Gastrocnemius medialis (tissue), 4 donors: Measurements from ENCODE around the gene L1CAM. TPM values are rescaled to one million over a fixed set of nuclear protein-coding genes. Genes with fewer than 3 reads are reported as not detected.

ENCODE experiments used
- ATAC-seq, 2 donors: fragments of 150-250 bp; one replicate each; pipeline ENCODE4 v1.9.1; 2016
- DNase-seq, 2 donors: peaks; one replicate each; pipeline ENCODE4 v3.0.0-alpha.2; 2019
- H3K27ac ChIP-seq, 4 donors: fragments of 200-600 bp; sonication (generic); 1 replicate in 1 of 4; 2 replicates in 3 of 4; pipeline ENCODE4 v1.5.1; 2016 to 2018; ENCODE audit warnings: mild to moderate bottlenecking in 2 of 4, moderate library complexity in 1 of 4
- H3K27me3 ChIP-seq, 3 donors: fragments of 200-600 bp; sonication (generic) in 2 of 3; 1 replicate in 1 of 3; 2 replicates in 2 of 3; pipeline versions ENCODE4 v1.5.1 to v1.6.0; 2016 to 2019; ENCODE audit warnings: mild to moderate bottlenecking in 1 of 3, moderate library complexity in 1 of 3
- H3K36me3 ChIP-seq, 2 donors: fragments of 200-600 bp; sonication (generic) in 1 of 2; one replicate each; pipeline ENCODE4 v1.5.1; 2017 to 2018
- H3K4me1 ChIP-seq, 2 donors: fragments of 200-600 bp; sonication (generic) in 1 of 2; one replicate each; pipeline ENCODE4 v1.5.1; 2016 to 2017; ENCODE audit warnings: mild to moderate bottlenecking in 2 of 2
- H3K4me3 ChIP-seq, 4 donors: fragments of 200-600 bp; sonication (generic) in 3 of 4; 1 replicate in 1 of 4; 2 replicates in 3 of 4; pipeline ENCODE4 v1.5.1; 2016 to 2019; ENCODE audit warnings: mild to moderate bottlenecking in 2 of 4
- H3K9me3 ChIP-seq, 3 donors: fragments of 200-600 bp; sonication (generic) in 2 of 3; 1 replicate in 1 of 3; 2 replicates in 2 of 3; pipeline ENCODE4 v1.5.1; 2016 to 2019
- CTCF ChIP-seq, 5 experiments: fragments of 450-650 bp in 3 of 5; fragments of 200-600 bp in 2 of 5; sonication (generic) in 2 of 5; IDR thresholded peaks in 4 of 5; conservative IDR thresholded peaks in 1 of 5; 1 replicate in 4 of 5; 2 replicates in 1 of 5; pipeline ENCODE4 v1.5.1; 2016 to 2019; ENCODE audit warnings: antibody characterized with exemption in 5 of 5, mild to moderate bottlenecking in 3 of 5, moderate library complexity in 3 of 5
- POLR2A ChIP-seq, 2 donors: fragments of 450-650 bp; IDR thresholded peaks; one replicate each; pipeline ENCODE4 v1.6.1; 2017; ENCODE audit warnings: antibody characterized with exemption in 2 of 2, mild to moderate bottlenecking in 2 of 2, moderate library complexity in 2 of 2
- in situ Hi-C, 4 donors: fragments of 200-750 bp; cut with MboI; loops; one replicate each; pipeline versions ENCODE4 v1.15.0 to v1.8.0; 2017; ENCODE audit warnings: low sequenced_read_pairs in 4 of 4
- intact Hi-C: fragments of 100-400 bp; cut with DNase I; formaldehyde crosslinking; loops from one replicate; pipeline ENCODE4 v1.15.1; 2023; ENCODE audit warnings: low total_unique reads
- total RNA-seq, 4 donors: library from RNA; depleted of rRNA; stranded (reverse); fragments of >200 nt; gene quantifications; one replicate each; pipeline versions ENCODE4 v1.1.0 to v1.2.3, GENCODE V29; 2016

Gene L1CAM
- total RNA-seq, 4 donors from 2014 or later: 0.05 to 0.62 (median 0.48) TPM

DNA sequence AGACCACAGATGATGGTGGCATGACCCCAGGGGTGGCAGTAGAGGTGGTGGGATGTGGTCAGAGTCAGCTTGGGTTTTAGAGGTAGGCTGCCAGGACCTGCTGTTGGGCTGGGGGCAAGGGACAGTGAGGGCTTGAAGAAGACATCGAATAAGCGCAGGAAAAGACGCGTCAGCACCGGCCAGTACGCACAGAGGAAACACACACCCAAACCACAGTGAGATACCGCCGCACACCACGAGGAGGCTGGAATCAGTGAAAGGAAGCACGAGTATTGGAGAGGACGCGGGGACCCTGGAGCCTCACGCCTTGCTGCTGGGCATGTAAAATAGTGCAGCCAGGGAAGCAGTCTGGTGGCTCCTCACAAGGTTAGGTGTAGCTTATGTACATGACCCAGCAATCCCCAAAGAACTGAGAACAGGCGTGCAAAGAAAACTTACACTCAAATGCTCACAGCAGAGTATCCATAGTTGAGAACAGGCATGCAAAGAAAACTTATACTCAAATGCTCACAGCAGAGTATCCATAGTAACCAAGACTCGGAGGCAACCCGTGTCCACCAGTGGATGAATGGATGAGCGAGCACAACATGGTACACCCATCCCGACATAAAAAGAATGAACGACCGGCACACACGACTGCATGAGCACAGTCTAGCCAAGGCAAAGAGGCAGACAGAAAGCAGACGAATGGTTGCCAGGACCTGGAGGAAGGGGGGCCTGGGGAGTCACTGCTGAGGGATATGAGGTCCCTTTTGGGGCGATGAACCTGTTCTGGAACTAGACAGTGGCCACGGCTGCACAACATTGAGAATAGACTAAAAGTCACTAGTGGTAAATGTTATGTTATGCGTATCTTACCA, 68.9 kb downstream of the L1CAM start:
- DNase-seq (no peak), ATAC-seq (no peak)
- intact Hi-C loops: no loop called here
- no peaks in the 10 kb centered on the region for H3K9me3 ChIP-seq
- H3K27ac ChIP-seq: no peak overlapping the region
- TF ChIP-seq CTCF (IDR thresholded peaks at IDR 0.05 in 4 of 5, conservative IDR thresholded peaks at IDR 0.05 in 1 of 5) (no peak), POLR2A (IDR thresholded peaks at IDR 0.05) (no peak)
- H3K4me3 ChIP-seq: no peak overlapping the region
- H3K27me3 ChIP-seq: peaks cover 0 to 10% (median 8%) of the 10 kb centered on the region in 3 donors
- in situ Hi-C loops: no loop called here
- H3K4me1 ChIP-seq: no peaks in the 10 kb centered on the region
- H3K36me3 ChIP-seq: no peaks in the 10 kb centered on the region

DNA sequence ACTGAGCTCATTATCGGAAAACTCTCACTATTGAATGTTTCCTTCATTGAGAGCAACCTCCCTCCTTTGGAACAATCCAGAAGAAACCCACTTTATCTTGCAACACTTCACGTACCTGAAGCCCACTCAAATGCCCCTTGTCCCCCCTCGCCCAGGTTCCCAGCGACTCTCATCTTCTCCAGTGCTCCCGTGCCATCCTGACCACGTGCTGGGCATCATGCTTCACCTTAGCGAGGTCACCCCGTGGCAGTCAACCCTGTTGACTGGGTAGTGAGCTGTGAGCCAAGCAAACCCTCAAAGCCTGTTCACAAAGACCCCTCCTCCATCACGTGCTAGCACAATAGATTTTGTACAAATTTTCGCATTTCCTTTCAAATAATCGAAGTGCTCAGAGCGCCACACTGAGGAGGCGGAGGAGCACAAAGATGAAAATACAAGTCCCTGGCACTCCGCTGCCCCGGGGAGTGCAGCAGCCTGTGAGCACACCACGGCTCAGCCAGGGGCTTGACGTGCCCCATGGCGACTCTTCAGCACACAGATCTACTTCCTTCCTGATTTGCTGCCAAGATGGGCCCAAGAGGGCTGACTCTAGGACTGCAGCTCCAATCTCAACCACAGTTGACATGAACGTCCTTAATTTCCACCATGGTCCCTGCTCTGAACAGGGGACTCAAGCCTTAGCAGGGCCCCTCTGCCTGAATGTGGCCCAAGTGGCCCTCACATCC, 71.2 kb downstream of the L1CAM start:
- H3K27ac ChIP-seq: no peak overlapping the region
- no peak overlapping the region for H3K4me3 ChIP-seq
- peaks cover 0 to 8% (median 5%) of the 10 kb centered on the region in 3 donors for H3K27me3 ChIP-seq
- intact Hi-C loops (no loop called here), in situ Hi-C loops (no loop called here)
- no peaks in the 10 kb centered on the region for H3K4me1 ChIP-seq
- ATAC-seq (no peak), DNase-seq (no peak)
- TF ChIP-seq POLR2A (IDR thresholded peaks at IDR 0.05): no peak
- no peaks in the 10 kb centered on the region for H3K36me3 ChIP-seq
- H3K9me3 ChIP-seq: no peaks in the 10 kb centered on the region

- no peaks in the 10 kb centered on the region for H3K36me3 ChIP-seq
- H3K4me3 ChIP-seq: no peak overlapping the region
- no peaks in the 10 kb centered on the region for H3K4me1 ChIP-seq
- peaks cover 0 to 8% (median 0%) of the 10 kb centered on the region in 3 donors for H3K27me3 ChIP-seq
- no peak overlapping the region for H3K27ac ChIP-seq
- in situ Hi-C loops (no loop called here), intact Hi-C loops (no loop called here)
- ATAC-seq (no peak), DNase-seq (no peak)
- TF ChIP-seq CTCF (IDR thresholded peaks at IDR 0.05 in 4 of 5, conservative IDR thresholded peaks at IDR 0.05 in 1 of 5): no peak
- H3K9me3 ChIP-seq: no peaks in the 10 kb centered on the region
Observed at GRCh38 chrX:153813161-153813560, 72.8 kb downstream of the L1CAM start.

GRCh38 chrX:153812220-153812619, 73.8 kb downstream of the L1CAM start:
- no peak for DNase-seq

More at GRCh38 chrX:153812220-153812619, 73.8 kb downstream of the L1CAM start:
- intact Hi-C loops: no loop called here
- Histone ChIP-seq H3K4me1 (no peaks in the 10 kb centered on the region), H3K36me3 (no peaks in the 10 kb centered on the region), H3K27ac (no peak overlapping the region), H3K4me3 (no peak overlapping the region), H3K9me3 (no peaks in the 10 kb centered on the region), H3K27me3 (peaks cover 0 to 8% (median 0%) of the 10 kb centered on the region in 3 donors)
- no peak for TF ChIP-seq CTCF (IDR thresholded peaks at IDR 0.05 in 4 of 5, conservative IDR thresholded peaks at IDR 0.05 in 1 of 5)
- no peak for TF ChIP-seq POLR2A (IDR thresholded peaks at IDR 0.05)
- no peak for ATAC-seq
- in situ Hi-C loops: no loop called here

Other genes with a start within 250 kb of the L1CAM start
- gene DUSP9, start 239.0 kb downstream of the L1CAM start, total RNA-seq: not detected
- gene PNCK, start 212.4 kb downstream of the L1CAM start, total RNA-seq: 1 to 10 TPM in 1 of 4 donors, under 1 TPM in 1, not detected in 2; 0.98 to 1.6 TPM
- gene SLC6A8, start 198.2 kb downstream of the L1CAM start, total RNA-seq: 10 to 100 TPM; 40.1 to 78.1 (median 45.0) TPM
- 10 to 100 TPM; 41.5 to 91.9 (median 48.3) TPM for gene BCAP31, start 161.8 kb downstream of the L1CAM start, total RNA-seq
- gene ABCD1, start 161.3 kb downstream of the L1CAM start, total RNA-seq: 10 to 100 TPM; 19.9 to 54.6 (median 34.5) TPM
- gene PLXNB3, start 121.9 kb downstream of the L1CAM start, total RNA-seq: 1 to 10 TPM in 1 of 4 donors, under 1 TPM in 3; 0.10 to 1.1 (median 0.13) TPM
- 10 to 100 TPM; 30.3 to 39.9 (median 33.8) TPM for gene SRPK3, start 105.1 kb downstream of the L1CAM start, total RNA-seq
- 10 to 100 TPM; 79.8 to 92.7 (median 86.4) TPM for gene IDH3G, start 91.8 kb downstream of the L1CAM start, total RNA-seq
- 100 to 1,000 TPM in 2 of 4 donors, 10 to 100 TPM in 2; 73.9 to 111 (median 93.4) TPM for gene SSR4, start 91.5 kb downstream of the L1CAM start, total RNA-seq
- gene PDZD4, start 55.6 kb downstream of the L1CAM start, total RNA-seq: 1 to 10 TPM in 2 of 4 donors, under 1 TPM in 2; 0.59 to 2.2 (median 1.4) TPM
- gene AVPR2, start 18.5 kb upstream of the L1CAM start, total RNA-seq: 1 to 10 TPM; 1.5 to 3.8 (median 2.0) TPM
- 10 to 100 TPM in 1 of 4 donors, 1 to 10 TPM in 3; 2.6 to 10.7 (median 4.4) TPM for gene ARHGAP4, start 40.1 kb upstream of the L1CAM start, total RNA-seq
- gene NAA10, start 48.9 kb upstream of the L1CAM start, total RNA-seq: 100 to 1,000 TPM in 2 of 4 donors, 10 to 100 TPM in 2; 76.3 to 175 (median 111) TPM
- 1 to 10 TPM; 1.8 to 2.6 (median 2.0) TPM for gene RENBP, start 58.5 kb upstream of the L1CAM start, total RNA-seq
- 10 to 100 TPM; 15.9 to 56.4 (median 51.8) TPM for gene HCFC1, start 85.6 kb upstream of the L1CAM start, total RNA-seq
- gene TMEM187, start 86.6 kb upstream of the L1CAM start, total RNA-seq: 1 to 10 TPM; 1.3 to 8.6 (median 3.8) TPM
- gene IRAK1, start 133.7 kb upstream of the L1CAM start, total RNA-seq: 100 to 1,000 TPM in 3 of 4 donors, 10 to 100 TPM in 1; 73.9 to 157 (median 115) TPM
- 10 to 100 TPM; 39.0 to 63.2 (median 45.2) TPM for gene MECP2, start 211.5 kb upstream of the L1CAM start, total RNA-seq